GM19035 (cell line): Measurements from ENCODE around the gene NHS.
A peak's percentile ranks its signal among the peaks of the same experiment; 100 is the strongest.
"Not testable (repeated sequence)": the region's sequence is repeated elsewhere in the genome, so short reads cannot be mapped to it uniquely, and the experiment has no call there.

Source experiments
- ATAC-seq: cut with Tn5 transposase; IDR thresholded peaks from one replicate; pipeline ENCODE4 v1.9.1; 2021; ENCODE audit not compliant: unreplicated experiment

NHS gene

DNA sequence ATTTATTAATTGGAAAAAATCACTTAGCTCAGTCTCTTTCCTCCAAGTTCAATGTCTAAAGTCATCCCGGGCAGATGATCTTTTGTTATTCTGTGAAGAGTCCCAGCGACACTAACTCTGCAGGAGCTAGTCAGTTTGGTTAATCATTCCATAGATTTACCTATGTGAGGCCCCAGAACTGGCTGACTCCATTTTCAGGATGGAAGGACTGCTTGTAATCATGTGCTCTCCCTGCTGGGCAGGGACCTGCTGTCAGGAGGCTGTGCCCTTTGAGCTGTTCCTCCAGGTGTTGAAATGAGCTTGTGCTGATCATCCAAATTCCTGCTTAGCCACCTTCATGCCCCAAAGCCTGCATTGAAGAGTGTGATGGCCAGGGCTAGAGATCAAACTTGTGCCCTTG is 169.8 kb downstream of the NHS start:
- no peak for ATAC-seq

- ATAC-seq, result no peak
These were observed 171.4 kb downstream of the NHS start for GRCh38 chrX:17546356-17546755.

GRCh38 chrX:17547658-17548057 is 172.7 kb downstream of the NHS start:
- peak; percentile 77 for ATAC-seq

DNA sequence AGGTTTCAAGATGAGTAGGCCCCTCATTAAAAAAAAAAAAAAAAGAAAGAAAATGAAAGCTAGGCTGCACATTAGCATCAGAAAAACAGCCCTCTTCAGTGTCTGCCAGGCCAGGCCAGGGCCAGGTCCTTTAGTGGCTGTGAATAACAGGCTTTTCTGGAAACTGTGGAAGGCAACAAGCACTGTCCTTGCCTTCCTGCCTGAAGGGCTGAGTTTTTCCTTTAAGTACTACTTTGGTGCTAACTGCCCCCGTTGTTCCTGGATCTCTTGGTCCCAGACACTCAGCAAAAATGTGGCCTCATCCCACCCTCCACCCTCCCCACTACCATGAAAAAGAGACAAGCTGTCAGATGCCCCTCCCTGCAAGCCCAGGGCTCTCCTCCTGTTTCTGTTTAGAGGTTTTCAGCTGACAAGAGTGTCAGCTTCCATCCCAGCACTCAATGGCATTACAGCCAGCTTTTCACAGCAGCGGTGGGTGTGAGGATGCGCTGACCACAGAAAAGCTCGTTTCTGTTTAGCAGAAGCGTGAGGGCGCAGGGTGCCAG is 174.2 kb downstream of the NHS start:
- ATAC-seq, result no peak

DNA sequence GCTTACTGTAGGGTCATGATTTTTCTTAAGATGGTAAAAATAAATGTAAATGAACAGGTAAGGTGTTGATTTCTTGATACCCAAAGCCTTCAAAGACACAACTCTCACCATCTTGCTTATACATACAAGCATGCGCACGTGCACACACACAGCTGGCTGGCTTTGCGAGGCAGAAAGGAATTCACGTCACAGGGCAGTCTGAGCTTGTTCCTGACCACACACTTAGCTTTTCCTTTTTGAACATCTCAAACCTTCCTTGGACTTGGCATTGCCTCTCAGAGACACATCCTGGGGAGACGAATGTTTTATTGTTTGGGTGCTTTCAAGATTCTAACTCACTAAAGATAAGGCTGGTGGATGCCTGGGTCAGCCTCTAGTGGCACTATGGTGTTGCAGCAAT is 175.0 kb downstream of the NHS start:
- ATAC-seq, result no peak

GRCh38 chrX:17552044-17552650 is 177.1 kb downstream of the NHS start:
- ATAC-seq, result no peak

DNA sequence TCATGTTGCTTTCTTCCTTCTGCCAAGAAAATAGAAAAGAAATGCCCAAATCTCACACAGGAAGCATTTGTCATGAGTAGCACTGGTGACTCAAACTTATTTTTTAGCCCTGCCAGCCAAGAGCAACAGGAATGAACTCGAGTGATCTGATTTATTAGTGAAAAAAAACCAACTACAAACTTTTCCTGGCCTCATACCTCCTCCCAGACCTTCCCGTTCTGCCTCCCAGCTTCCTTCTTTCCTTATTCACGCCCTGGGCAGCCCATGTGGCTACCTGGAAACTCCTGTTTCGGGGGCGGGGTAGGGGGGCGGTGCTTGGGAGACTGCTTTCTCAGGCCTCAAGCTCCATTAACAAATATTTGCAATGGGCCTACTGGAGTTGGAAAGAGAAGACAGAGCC is 178.5 kb downstream of the NHS start:
- ATAC-seq, result no peak

DNA sequence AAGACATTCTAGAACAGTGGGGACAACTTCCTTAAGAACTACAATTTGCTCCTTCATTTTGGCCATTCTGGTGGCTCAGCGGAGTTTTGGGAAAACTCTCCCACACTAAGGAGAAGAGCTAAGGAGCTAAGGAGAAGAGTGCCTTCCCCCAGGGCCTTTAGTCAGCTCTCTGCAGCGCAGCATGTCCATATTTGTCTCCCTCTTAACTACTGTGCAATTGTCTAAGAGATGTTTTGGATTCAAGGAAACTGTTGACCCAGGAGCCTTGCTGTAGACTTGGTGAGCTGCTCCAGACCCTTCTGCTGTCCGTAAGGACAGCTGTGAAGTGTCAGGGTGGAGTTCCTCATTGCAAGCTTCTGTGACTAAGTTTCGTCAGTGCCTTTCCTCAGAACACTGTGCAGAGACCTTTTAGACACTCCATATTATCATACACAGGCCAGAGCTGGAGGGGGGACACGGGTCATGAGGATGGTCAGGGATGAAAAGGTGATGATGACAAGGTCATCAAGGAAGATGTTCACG is 179.0 kb downstream of the NHS start:
- ATAC-seq, result no peak

- no peak for ATAC-seq
These were observed 179.9 kb downstream of the NHS start for GRCh38 chrX:17554914-17555313.

DNA sequence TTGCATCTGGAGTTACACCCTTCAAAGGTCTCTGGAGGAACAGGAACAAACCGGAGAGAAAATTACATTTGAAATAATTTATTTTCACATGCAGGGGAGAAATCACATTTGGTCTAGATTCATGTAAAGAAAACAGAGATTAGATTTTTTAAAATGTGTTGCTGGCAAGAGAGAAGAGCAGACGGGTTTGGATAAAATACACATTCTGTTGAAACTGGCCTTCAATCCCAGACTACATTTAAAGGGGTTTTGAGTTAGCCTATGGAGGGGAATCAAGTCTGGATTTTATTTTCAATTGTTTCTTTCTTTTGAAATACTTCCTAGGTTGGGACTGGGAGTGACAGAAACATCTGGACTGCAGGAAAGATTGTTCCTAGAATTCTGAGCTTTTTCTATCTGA is 180.8 kb downstream of the NHS start:
- ATAC-seq, result no peak

DNA sequence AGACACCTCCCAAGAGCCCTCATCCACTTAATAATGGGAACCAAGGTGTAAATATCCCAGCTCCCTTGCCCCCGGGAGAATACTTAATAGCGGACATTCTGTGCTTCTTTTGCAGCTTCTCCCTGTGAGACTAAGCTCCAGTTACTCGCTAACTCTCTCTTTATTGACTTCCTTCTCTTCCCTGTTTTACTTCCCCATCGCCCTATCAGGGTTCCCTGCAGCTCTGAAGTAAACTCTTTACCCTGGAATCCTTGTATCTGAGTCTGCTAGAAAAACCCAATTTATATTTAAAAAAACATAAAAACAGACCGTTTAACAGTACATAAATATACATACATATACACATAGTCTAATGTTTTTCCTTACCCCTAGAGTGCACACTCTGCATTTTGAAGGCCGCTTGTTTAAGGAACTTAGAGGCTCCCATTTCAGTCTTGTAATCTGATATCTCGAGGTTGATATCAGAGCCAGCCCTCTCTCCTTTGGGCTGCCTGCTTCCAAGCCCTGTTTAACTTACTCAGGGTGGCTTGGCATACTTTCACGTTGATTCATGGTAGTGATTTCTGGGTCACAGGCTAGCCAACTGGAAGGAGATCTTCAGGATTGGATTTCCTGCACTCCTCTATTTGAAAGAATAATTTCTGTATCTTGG is 184.9 kb downstream of the NHS start:
- ATAC-seq, result no peak

DNA sequence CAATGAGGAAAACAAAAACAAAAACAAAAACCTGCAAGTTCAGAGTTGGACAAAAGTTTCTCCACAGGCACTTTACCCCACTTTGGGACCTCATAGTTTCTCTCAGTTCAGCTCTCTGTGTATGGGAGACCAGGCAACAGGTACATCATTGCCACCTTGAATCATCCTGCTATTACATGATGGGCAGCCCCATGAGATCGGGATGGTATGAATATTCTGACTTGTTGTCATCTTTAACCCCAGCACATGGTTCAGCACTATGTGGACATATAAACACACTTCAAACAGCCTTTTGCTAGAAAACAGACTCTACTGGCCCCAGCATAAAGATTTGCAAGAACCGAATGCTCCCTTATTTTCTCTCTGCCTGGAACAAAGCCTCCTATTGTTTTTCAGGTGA is 185.4 kb downstream of the NHS start:
- ATAC-seq, result no peak

GRCh38 chrX:17563076-17563475 is 188.1 kb downstream of the NHS start:
- no peak for ATAC-seq

DNA sequence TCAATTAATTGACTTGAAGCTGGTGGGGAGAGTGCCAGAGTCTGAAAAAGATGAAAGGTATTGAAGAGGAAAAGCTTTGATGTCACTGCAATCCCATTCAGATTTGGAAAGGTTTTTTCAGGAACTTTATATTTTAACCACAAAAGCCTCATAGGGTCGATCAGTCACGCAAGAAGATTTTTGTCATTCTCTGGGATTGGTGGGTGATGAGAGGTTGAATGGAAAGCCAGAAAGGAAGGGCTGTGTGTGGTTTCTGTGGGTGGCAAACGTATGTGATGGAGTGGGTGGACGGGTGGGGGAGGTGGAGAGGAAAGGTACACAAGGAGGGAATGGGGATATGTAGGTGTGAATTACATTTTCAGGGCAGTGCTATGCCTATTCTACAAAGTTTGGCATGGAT is 188.5 kb downstream of the NHS start:
- no peak for ATAC-seq

- no peak for ATAC-seq
These were observed 189.8 kb downstream of the NHS start for GRCh38 chrX:17564689-17565409.

- ATAC-seq, result no peak
These were observed 191.7 kb downstream of the NHS start for GRCh38 chrX:17566740-17567139.

GRCh38 chrX:17567187-17567586 is 192.2 kb downstream of the NHS start:
- ATAC-seq, result no peak

- no peak for ATAC-seq
These were observed 192.8 kb downstream of the NHS start for GRCh38 chrX:17567821-17568220.

GRCh38 chrX:17568804-17569203 is 193.8 kb downstream of the NHS start:
- not testable (repeated sequence) for ATAC-seq

DNA sequence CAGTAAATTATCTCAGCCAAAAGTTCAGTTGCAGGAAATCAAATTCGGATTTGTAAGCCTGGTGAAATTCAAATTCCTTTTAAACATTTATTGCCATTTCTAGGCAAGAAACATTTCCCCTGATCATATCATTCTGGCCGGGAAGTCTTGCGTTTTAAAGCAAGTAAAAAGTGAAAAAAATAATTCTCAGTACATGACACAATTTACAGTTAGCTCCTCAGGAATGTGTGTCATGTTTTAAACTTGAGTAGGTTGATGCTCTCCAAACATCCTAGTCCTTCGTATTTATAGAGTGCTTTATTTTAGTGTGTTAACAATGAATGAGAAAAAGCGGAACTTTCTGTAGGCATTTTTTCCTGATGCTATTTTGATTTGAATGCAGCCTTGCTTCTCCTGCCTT is 204.0 kb downstream of the NHS start:
- ATAC-seq, result no peak

GRCh38 chrX:17580539-17581152 is 205.6 kb downstream of the NHS start:
- no peak for ATAC-seq
